H9 (cell line): ENCODE measurements around the gene CERS6. TPM values are rescaled to one million over a fixed set of nuclear protein-coding genes. Genes with fewer than 3 reads are reported as not detected.
"Not testable (repeated sequence)": the region's sequence is repeated elsewhere in the genome, so short reads cannot be mapped to it uniquely, and the experiment has no call there.

ENCODE experiments used
- DNase-seq: peaks from one replicate; pipeline ENCODE4 v3.0.0-alpha.2; 2017
- H2AFZ ChIP-seq: one replicate; pipeline ENCODE4 v1.6.1; 2013; ENCODE audit warnings: mild to moderate bottlenecking, low read length, control low read depth, moderate library complexity
- H2AK5ac ChIP-seq: 2 replicates; pipeline ENCODE4 v1.6.1; 2013; ENCODE audit warnings: low read length, control low read depth, mixed read lengths; ENCODE audit not compliant: insufficient read length
- H2BK120ac ChIP-seq: one replicate; pipeline ENCODE4 v1.6.1; 2013; ENCODE audit warnings: low read depth, mild to moderate bottlenecking, low read length, control low read depth, inconsistent platforms; ENCODE audit not compliant: poor library complexity, severe bottlenecking
- H2BK12ac ChIP-seq: 2 replicates; pipeline ENCODE4 v1.6.1; 2013; ENCODE audit warnings: low read length, control low read depth, mixed read lengths, low read depth; ENCODE audit not compliant: insufficient read length
- H2BK15ac ChIP-seq: 2 replicates; pipeline ENCODE4 v1.6.1; 2013; ENCODE audit warnings: low read depth, low read length, control low read depth
- H2BK20ac ChIP-seq: one replicate; pipeline ENCODE4 v1.6.1; 2013; ENCODE audit warnings: low read depth, mild to moderate bottlenecking, low read length, control low read depth, inconsistent platforms; ENCODE audit not compliant: poor library complexity, severe bottlenecking
- H2BK5ac ChIP-seq: 2 replicates; pipeline ENCODE4 v1.6.1; 2013; ENCODE audit warnings: low read length, control low read depth, mixed read lengths; ENCODE audit not compliant: insufficient read length
- H3K14ac ChIP-seq: 2 replicates; pipeline ENCODE4 v1.6.1; 2013; ENCODE audit warnings: low read length, control low read depth; ENCODE audit not compliant: insufficient read depth
- H3K18ac ChIP-seq: 2 replicates; pipeline ENCODE4 v1.6.1; 2013; ENCODE audit warnings: low read depth, mild to moderate bottlenecking, mixed read lengths, low read length, control low read depth; ENCODE audit not compliant: insufficient read length
- H3K23ac ChIP-seq: 2 replicates; pipeline ENCODE4 v1.6.1; 2013; ENCODE audit warnings: low read length, control low read depth, mixed read lengths, low read depth; ENCODE audit not compliant: insufficient read length
- H3K23me2 ChIP-seq: 2 replicates; pipeline ENCODE4 v1.6.1; 2013; ENCODE audit warnings: low read depth, mild to moderate bottlenecking, mixed read lengths, low read length, control low read depth; ENCODE audit not compliant: insufficient read length, poor library complexity, severe bottlenecking
- H3K27ac ChIP-seq: 2 replicates; pipeline ENCODE4 v1.5.1; 2013; ENCODE audit warnings: low read length, control low read depth, mixed read lengths, low read depth; ENCODE audit not compliant: insufficient read length
- H3K27me3 ChIP-seq: 2 replicates; pipeline ENCODE4 v1.6.1; 2013; ENCODE audit warnings: low read length, control low read depth, inconsistent platforms; ENCODE audit not compliant: insufficient read depth
- H3K4ac ChIP-seq: 2 replicates; pipeline ENCODE4 v1.6.1; 2013; ENCODE audit warnings: low read depth, mild to moderate bottlenecking, control low read depth, inconsistent platforms, low read length, moderate library complexity
- H3K4me1 ChIP-seq: 2 replicates; pipeline ENCODE4 v1.6.1; 2013; ENCODE audit warnings: low read length, control low read depth, inconsistent platforms; ENCODE audit not compliant: insufficient read depth
- H3K4me2 ChIP-seq: 2 replicates; pipeline ENCODE4 v1.6.1; 2013; ENCODE audit warnings: low read length, control low read depth, mixed read lengths; ENCODE audit not compliant: insufficient read length, insufficient read depth
- H3K56ac ChIP-seq: 2 replicates; pipeline ENCODE4 v1.6.1; 2013; ENCODE audit warnings: low read depth, mild to moderate bottlenecking, mixed read lengths, low read length, control low read depth; ENCODE audit not compliant: insufficient read length
- H3K79me1 ChIP-seq: 2 replicates; pipeline ENCODE4 v1.6.1; 2013; ENCODE audit warnings: low read depth, mild to moderate bottlenecking, moderate library complexity, low read length, control low read depth, inconsistent platforms; ENCODE audit not compliant: insufficient read depth, poor library complexity, severe bottlenecking
- H3K79me2 ChIP-seq: 2 replicates; pipeline ENCODE4 v1.6.1; 2013; ENCODE audit warnings: low read length, control low read depth, inconsistent platforms; ENCODE audit not compliant: insufficient read depth
- H3K9ac ChIP-seq: 2 replicates; pipeline ENCODE4 v1.6.1; 2013; ENCODE audit warnings: low read length, control low read depth, mixed read lengths; ENCODE audit not compliant: insufficient read length; ENCODE audit errors: extremely low read depth
- H3K9me3 ChIP-seq: one replicate; pipeline ENCODE4 v1.6.1; 2013; ENCODE audit warnings: low read depth, low read length, inconsistent platforms; ENCODE audit not compliant: control insufficient read depth
- H3T11ph ChIP-seq: one replicate; pipeline ENCODE4 v1.6.1; 2013; ENCODE audit warnings: mild to moderate bottlenecking, low read length, control low read depth, inconsistent platforms
- H4K20me1 ChIP-seq: one replicate; pipeline ENCODE4 v1.6.1; 2013; ENCODE audit not compliant: control insufficient read depth, insufficient read length, insufficient read depth
- H4K5ac ChIP-seq: 2 replicates; pipeline ENCODE4 v1.6.1; 2013; ENCODE audit warnings: low read depth, mild to moderate bottlenecking, mixed read lengths, low read length, control low read depth; ENCODE audit not compliant: insufficient read length
- H4K8ac ChIP-seq: replicated peaks from 2 replicates; pipeline ENCODE4 v1.6.1; 2013; ENCODE audit warnings: low read length, control low read depth, mixed read lengths, low read depth; ENCODE audit not compliant: insufficient read length
- H4K91ac ChIP-seq: 2 replicates; pipeline ENCODE4 v1.6.1; 2013; ENCODE audit warnings: low read depth, mild to moderate bottlenecking, moderate library complexity, mixed read lengths, low read length, control low read depth; ENCODE audit not compliant: insufficient read length
- H3K27ac Mint-ChIP-seq, 3 experiments: 2 replicates in 2 of 3; 3 replicates in 1 of 3; pipeline ENCODE4 v1.8.0; 2020 to 2021; ENCODE audit warnings: mixed read lengths in 3 of 3, mild to moderate bottlenecking in 1 of 3, moderate library complexity in 1 of 3
- H3K27me3 Mint-ChIP-seq: 2 replicates; pipeline ENCODE4 v1.8.0; 2021; ENCODE audit warnings: low read depth, mild to moderate bottlenecking, moderate library complexity, mixed read lengths
- H3K36me3 Mint-ChIP-seq, 3 experiments: 2 replicates in 2 of 3; 3 replicates in 1 of 3; pipeline ENCODE4 v1.8.0; 2020 to 2021; ENCODE audit warnings: low read depth in 3 of 3, mixed read lengths in 3 of 3; ENCODE audit not compliant: insufficient read depth in 1 of 3
- H3K4me1 Mint-ChIP-seq, 2 experiments: 2 replicates each; pipeline ENCODE4 v1.8.0; 2020; ENCODE audit warnings: mixed read lengths in 2 of 2
- H3K4me3 Mint-ChIP-seq, 2 experiments: 2 replicates in 1 of 2; 3 replicates in 1 of 2; pipeline ENCODE4 v1.8.0; 2020 to 2021; ENCODE audit warnings: mild to moderate bottlenecking in 2 of 2, mixed read lengths in 2 of 2, moderate library complexity in 1 of 2
- H3K9me3 Mint-ChIP-seq, 2 experiments: 2 replicates in 1 of 2; 3 replicates in 1 of 2; pipeline ENCODE4 v1.8.0; 2020; ENCODE audit warnings: mild to moderate bottlenecking in 2 of 2, mixed read lengths in 2 of 2, moderate library complexity in 1 of 2
- WGBS: extraction: QIAGEN DNeasy Blood & Tissue Kit; methylation state at CpG from one replicate; pipeline ENCODE4 v1.1.7; 2013; ENCODE audit warnings: missing lambda C conversion rate, low lambda C conversion rate, mixed read lengths; ENCODE audit not compliant: insufficient read length; ENCODE audit errors: extremely low coverage; 5-methylcytosine and 5-hydroxymethylcytosine counted together
- total RNA-seq: library from RNA; stranded (reverse); gene quantifications from 2 replicates; pipeline ENCODE4 v1.2.1, GENCODE V29; 2021
- TF ChIP-seq, protein P1 (sequence below): fragments of 200-600 bp; sonication (generic); conservative IDR thresholded peaks from 3 replicates; pipeline ENCODE4 v1.8.0; 2021; ENCODE audit warnings: antibody characterized with exemption, mild to moderate bottlenecking

Gene CERS6
- total RNA-seq, 1 experiment from 2014 or later, result 17.7 TPM

DNA sequence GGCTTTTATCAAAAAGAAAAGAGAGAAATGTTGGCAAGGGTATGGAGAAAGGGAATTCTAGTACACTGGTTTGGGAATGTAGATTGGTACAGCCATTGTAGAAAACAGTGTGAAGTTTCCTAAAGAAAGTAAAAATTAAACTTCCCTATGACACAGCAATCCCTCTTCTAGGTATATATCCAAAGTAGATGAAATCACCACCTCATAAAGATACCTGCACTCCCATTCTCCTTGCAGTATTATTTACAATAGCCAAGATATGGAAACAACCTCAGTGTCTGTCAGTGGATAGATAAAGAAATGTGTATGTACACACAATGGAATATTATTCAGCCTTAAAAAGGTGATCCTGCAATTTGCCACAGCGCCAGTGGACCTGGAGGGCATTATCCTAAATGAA is 199.1 kb downstream of the CERS6 start:
- DNase-seq, result no peak
- no peak overlapping the region for H2AK5ac ChIP-seq

DNA sequence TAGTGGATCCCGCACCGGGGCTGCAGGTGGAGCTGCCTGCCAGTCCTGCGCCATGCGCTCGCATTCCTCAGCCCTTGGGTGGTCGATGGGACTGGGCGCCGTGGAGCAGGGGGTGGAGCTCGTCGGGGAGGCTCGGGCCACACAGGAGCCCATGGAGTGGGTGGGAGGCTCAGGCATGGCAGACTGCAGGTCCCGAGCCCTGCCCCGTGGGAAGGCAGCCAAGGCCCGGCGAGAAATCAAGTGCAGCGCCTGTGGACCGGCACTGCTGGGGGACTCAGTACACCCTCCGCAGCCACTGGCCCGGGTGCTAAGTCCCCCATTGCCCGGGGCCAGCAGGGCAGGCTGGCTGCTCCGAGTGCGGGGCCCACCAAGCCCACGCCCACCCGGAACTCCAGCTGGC is 201.3 kb downstream of the CERS6 start:
- H3K27me3 ChIP-seq, H2BK15ac ChIP-seq, H3K56ac ChIP-seq, H3K4me2 ChIP-seq, H4K20me1 ChIP-seq, H3K27ac ChIP-seq, H3K9me3 ChIP-seq, H4K8ac ChIP-seq, H3K18ac ChIP-seq, DNase-seq, H3K23me2 ChIP-seq, H4K91ac ChIP-seq, H3T11ph ChIP-seq, H3K27ac Mint-ChIP-seq, H2AFZ ChIP-seq, H3K4ac ChIP-seq, H2AK5ac ChIP-seq, H2BK5ac ChIP-seq, H3K36me3 Mint-ChIP-seq, H3K27me3 Mint-ChIP-seq, H3K23ac ChIP-seq, H4K5ac ChIP-seq, H2BK120ac ChIP-seq, H3K9ac ChIP-seq, H2BK12ac ChIP-seq, H3K79me1 ChIP-seq, H3K9me3 Mint-ChIP-seq, H3K4me3 Mint-ChIP-seq, H3K14ac ChIP-seq, H3K79me2 ChIP-seq, H3K4me1 ChIP-seq, H2BK20ac ChIP-seq: not testable (repeated sequence)
- peaks cover 27 to 31% of the 10 kb centered on the region in 2 experiments for H3K4me1 Mint-ChIP-seq
- no CpG with 5 or more reads among the region's 24 CpGs for WGBS

More for the DNA sequence above, 199.1 kb downstream of the CERS6 start:
- Histone ChIP-seq H2BK15ac (no peak overlapping the region), H3K9me3 (no peaks in the 10 kb centered on the region), H4K91ac (no peak overlapping the region), H3K4me1 (no peaks in the 10 kb centered on the region; the same call in 1 of the 2 replicates), H2BK5ac (no peak overlapping the region), H3K9ac (no peak overlapping the region), H3K23ac (no peak overlapping the region), H4K5ac (no peak overlapping the region), H4K8ac (no peak overlapping the region), H2BK20ac (no peak overlapping the region), H2BK12ac (no peak overlapping the region), H4K20me1 (no peaks in the 10 kb centered on the region), H3K79me2 (no peaks in the 10 kb centered on the region; the same call in 1 of the 2 replicates), H3K23me2 (no peaks in the 10 kb centered on the region), H2AFZ (no peak overlapping the region), H3K27ac (no peak overlapping the region), H3K27me3 (no peaks in the 10 kb centered on the region), H3K56ac (no peak overlapping the region), H3K4me2 (no peak overlapping the region), H3K14ac (no peak overlapping the region), H3T11ph (no peak overlapping the region), H3K79me1 (no peaks in the 10 kb centered on the region), H3K18ac (no peak overlapping the region), H2BK120ac (no peak overlapping the region), H3K4ac (no peak overlapping the region)
- H3K4me1 Mint-ChIP-seq, result peaks cover 8 to 16% of the 10 kb centered on the region in 2 experiments
- no peaks in the 10 kb centered on the region; a peak in 1 of 7 replicates for H3K36me3 Mint-ChIP-seq
- WGBS, result no CpG with 5 or more reads among the region's 1 CpG
- TF ChIP-seq, protein P1, sequence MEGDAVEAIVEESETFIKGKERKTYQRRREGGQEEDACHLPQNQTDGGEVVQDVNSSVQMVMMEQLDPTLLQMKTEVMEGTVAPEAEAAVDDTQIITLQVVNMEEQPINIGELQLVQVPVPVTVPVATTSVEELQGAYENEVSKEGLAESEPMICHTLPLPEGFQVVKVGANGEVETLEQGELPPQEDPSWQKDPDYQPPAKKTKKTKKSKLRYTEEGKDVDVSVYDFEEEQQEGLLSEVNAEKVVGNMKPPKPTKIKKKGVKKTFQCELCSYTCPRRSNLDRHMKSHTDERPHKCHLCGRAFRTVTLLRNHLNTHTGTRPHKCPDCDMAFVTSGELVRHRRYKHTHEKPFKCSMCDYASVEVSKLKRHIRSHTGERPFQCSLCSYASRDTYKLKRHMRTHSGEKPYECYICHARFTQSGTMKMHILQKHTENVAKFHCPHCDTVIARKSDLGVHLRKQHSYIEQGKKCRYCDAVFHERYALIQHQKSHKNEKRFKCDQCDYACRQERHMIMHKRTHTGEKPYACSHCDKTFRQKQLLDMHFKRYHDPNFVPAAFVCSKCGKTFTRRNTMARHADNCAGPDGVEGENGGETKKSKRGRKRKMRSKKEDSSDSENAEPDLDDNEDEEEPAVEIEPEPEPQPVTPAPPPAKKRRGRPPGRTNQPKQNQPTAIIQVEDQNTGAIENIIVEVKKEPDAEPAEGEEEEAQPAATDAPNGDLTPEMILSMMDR, result no peak
- H3K4me3 Mint-ChIP-seq, result no peak overlapping the region
- no peaks in the 10 kb centered on the region for H3K27me3 Mint-ChIP-seq
- no peak overlapping the region for H3K27ac Mint-ChIP-seq
- no peaks in the 10 kb centered on the region; a peak in 1 of 5 replicates for H3K9me3 Mint-ChIP-seq
